HG02885 (cell line): ENCODE results near the gene PTPRE.

Experiments used
- ATAC-seq: cut with Tn5 transposase; IDR thresholded peaks from one replicate; pipeline ENCODE4 v1.9.1; 2021; ENCODE audit warnings: mild to moderate bottlenecking; ENCODE audit not compliant: unreplicated experiment, poor library complexity

Gene PTPRE

DNA sequence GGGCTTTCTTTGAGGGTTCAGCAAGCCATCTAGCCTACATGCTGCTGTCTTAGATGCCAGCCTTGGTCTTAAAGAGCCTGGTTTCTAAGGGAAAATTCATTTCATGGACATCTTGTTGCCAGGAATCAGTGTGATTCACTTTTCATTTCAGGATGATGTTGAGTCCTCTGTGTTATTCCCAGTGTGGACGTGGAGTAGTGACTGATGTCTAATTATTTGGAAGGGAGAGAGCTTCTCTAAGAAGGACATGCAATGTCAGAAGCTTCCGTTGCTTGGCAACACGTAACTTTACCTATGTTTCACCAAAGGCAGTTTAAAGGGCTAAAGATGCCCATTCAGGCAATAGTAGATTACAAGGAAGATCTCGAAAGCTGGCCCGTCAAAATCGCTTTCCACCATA lies 89.0 kb downstream of the PTPRE start:
- ATAC-seq, result no peak

GRCh38 chr10:127996586-127996985 lies 89.7 kb downstream of the PTPRE start:
- no peak for ATAC-seq

DNA sequence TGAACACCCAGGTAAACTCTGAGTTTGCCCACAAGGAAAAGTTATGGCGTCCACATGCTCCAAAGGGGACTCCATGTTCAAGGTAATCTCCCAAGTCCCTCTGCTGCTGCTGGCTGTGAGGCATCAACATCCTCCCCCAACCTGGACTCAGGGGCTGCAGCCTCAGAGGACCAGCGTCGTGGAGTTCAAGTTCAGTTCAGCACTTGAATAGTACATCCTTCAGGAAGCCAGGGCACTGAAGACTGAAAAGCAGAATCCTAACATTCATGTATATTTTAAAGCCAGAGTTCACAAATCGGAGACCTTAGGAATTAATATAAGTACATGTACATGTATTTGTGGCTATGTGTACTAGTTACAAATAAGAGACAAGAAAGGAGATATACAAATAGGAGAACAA lies 90.4 kb downstream of the PTPRE start:
- no peak for ATAC-seq

DNA sequence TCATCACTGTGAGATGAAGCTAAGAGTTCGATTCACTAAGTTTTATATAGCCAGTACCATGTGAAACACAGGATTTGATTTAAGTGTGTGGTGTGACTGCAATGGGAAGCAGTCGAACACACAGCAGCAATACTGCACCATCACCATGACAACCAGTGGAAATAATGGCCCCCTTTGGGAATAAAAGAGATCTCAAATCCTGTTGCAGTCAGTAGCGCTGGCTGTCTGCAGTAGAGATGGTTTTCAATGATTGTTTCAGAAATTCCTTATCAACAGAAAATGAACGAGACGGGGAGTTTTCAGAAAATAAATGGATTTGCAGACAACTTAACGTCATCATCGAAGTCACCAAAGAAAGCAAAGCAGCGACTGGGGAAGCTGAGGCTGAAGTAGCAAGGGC lies 91.0 kb downstream of the PTPRE start:
- no peak for ATAC-seq

DNA sequence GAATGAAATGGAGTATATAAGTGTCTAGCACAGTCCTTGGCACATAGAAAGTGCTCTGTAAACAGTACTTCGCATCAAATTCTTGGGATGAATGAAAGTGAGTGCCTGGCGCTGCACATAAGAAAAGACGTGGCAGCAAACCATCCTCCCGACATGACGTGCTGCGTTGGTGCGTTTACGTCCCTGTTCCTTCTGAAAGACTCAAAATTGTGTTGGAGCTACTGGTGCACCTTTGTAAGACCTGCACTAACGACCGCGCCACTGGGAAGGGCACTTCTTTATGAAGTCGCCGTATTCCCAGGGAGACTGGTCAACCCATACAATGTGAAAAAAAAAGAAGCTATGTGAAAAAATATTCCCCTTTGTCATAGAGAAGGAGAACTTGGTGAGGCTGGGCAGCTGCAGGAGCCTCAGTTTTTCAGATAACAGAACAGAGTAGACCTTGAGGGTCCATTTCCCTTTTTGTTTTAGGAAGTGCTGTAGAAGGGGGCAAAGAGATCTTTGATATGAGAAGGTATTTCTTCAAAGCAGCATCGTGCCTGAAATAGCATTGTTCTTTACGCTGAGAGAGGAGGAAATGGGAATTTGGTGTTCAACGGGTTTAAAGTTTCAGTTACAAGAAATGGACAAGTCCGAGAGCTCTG lies 91.7 kb downstream of the PTPRE start:
- ATAC-seq, result no peak

DNA sequence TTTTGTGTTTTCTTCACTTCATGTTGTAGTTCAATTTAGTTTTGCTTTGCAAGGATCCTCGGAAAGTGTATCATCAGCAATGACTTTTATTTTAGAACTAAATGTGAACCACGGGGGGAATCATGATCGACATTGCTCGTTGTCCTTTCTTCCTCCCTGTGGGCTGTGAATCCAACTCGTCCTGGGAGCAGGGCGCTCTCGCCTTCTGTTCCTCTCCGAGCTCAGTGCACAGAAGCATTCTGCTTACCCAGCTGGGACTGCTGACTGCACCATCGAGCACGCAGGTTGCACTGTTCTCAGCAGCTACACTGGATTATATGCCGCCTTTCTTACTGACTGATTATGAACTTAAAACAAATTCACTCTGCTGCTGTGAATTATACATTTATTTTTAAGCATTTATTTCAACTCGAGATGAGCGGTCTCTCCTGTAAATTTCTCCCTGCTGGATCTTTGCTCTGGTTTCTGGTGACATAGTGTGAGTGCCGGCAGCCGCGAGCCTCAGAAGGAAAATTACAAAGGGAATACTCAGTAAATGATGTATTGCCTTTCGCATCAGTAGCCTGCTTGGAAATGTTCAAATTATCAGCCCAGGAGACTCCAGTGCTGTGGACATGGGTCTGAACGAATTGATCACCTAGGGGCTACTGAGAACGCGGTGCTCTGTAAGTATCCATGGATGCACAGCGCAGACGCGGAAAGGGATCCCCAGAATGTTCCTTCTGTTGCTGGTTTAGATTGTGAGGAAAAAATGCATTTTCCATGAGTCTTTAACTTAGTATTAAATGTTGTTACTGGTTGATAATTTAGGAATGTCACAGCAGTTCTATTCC lies 92.6 kb downstream of the PTPRE start:
- no peak for ATAC-seq

GRCh38 chr10:128000471-128001362 lies 93.8 kb downstream of the PTPRE start:
- no peak for ATAC-seq

DNA sequence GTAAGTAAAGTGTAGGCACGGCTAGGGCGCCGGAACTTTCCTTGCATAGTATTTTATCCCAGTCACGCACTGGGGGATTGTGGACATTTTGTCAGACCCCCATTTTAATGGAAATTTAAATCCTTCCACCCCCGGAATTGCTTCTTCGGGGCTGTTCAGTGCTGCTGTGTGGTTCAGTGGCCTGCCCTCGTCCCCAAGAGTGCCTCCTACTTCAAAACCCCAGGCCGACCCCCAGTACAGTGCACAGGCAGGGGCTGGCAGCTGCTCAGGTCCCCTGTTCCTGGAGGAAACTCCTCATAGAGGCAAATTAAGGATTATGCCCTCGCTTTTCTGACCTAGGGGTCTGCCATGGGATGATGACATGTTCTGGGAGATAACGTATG lies 94.5 kb downstream of the PTPRE start:
- no peak for ATAC-seq

- no peak for ATAC-seq
Observed at GRCh38 chr10:128001849-128002248, 94.9 kb downstream of the PTPRE start.

DNA sequence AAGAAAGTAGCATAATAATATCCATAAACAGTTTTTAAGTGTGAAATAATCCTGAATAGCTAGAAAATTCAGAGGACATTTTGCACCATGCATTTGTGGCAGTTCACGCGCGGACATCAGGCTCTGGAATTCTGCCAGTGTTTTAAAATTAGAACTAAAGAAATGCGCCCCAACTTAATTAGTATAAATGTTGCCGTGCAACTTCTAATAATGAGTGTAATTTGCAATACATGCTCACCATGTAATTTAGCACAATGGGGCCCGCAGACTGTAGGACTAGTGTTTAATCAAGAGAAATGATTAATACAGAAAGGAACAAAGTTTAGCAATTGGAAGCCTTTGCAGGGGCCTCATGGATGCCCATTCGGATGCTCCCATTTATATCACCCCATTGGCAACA lies 96.6 kb downstream of the PTPRE start:
- ATAC-seq, result no peak

- ATAC-seq, result no peak
Observed at GRCh38 chr10:128005858-128006257, 99.0 kb downstream of the PTPRE start.

DNA sequence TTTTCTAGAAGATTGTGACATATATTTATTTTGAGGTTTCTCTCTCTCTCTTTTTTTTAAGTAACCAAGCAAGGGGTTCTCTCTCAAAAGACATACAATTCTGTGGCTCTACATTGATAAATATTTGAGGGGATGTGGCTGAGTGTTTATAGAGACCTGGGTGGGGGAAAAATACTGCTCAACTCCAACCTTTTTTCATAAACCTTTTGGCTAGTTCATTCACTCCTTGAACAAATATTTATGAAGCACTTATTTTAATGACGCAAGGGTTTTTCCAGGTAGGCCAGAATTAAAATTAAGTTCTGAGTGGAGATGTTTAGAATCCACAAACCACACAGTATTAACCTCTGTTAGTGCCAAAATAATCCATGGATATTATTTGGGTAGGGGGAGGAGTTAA lies 100.2 kb downstream of the PTPRE start:
- no peak for ATAC-seq

DNA sequence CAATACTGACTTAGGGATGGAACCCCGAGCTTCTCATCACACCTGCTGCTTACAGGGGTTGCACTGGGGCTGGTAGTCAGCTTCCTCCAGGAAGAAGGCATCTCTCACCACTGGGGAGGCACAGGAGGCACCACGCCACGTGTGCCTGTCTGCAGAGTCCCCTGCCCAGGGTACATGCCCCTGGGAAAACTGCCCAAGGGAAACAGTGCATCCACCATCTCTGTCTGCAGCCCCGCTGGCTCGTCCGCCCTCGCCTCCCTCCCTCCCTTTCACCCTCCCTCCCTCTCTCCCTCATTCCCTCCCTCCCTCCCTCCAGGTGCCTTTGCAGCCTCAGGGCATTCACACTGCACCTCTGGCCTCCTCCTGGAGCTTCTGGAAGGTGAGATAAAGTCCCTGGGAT lies 101.1 kb downstream of the PTPRE start:
- no peak for ATAC-seq

DNA sequence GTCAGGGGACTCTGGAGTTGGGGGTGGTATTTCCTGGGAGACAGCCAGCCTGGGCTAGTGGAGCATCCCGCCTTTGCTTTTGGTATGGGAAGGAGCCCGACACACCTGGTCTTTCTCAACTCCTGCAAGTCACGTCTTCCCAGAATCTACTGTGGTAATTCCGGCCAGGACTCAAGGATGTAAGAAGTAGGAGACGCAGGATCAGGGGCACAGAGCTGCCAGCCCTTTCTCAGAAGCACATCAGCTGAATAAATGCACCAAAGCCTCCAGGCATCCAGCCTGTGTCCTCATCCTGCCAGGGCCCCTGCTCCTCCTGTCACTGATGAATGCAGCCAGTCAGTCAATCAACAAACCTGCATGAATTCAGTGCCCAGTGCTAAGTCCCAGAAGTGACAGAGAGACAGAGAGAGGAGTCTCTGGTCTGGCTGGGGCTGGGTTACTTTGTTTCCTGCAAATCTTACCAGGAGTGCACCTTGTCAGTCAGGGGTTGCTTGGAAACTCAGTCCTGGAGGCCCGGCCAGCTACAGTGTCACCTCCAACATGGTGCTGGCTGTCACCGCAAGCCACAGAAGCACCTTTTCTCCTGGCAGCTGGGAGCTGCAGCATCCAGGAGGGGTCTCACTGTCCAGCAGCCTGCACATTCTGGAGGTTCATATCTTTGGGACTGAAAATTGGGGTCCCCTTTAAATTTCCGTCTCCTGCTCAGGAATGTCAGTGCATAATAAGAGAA lies 101.8 kb downstream of the PTPRE start:
- no peak for ATAC-seq

GRCh38 chr10:128009372-128010126 lies 102.6 kb downstream of the PTPRE start:
- no peak for ATAC-seq

DNA sequence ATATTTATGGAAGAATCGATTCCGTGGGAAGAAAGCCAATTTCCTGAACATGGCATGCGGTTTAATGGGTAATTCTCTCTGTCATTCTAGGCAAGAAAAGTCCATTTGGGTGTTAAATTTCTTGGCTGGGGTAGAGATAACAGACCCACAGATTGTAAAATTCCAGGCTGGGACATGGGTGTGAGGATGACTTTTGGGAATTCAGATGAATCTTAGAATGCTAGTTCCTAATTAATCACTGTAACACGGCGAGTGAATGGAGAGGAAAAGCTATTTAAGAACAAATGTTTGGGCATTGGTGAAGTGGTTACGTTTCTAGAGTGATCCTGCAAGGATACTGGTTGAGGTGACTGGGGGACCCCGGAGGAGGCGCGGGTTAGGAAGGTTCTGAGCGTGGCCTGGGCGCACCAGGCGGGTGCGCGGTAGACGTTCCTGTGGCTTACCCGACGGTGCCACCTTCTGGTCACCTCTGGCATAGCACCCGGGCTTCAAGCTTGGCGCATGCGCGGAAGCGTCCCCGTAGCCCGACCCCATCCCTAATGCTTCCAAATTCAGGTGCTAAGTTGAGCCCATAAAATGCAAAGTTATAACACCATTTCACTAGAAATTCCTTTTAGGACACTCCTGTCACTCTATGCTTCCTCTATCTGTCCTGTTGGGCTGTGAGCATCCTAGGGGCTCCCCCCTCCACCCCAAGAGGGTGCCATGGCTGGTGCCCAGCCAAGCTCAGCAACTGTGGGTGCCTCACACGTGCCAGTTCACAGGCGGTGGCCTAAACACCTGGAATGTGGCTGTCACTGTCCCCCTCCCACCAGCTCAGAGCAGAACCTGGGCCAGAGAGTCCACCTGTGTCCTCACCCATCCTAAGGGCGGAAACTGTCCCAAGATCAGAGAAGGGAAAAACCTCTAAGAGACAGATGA lies 104.4 kb downstream of the PTPRE start:
- ATAC-seq, result peak; percentile 93

GRCh38 chr10:128013626-128014025 lies 106.7 kb downstream of the PTPRE start:
- ATAC-seq, result no peak

DNA sequence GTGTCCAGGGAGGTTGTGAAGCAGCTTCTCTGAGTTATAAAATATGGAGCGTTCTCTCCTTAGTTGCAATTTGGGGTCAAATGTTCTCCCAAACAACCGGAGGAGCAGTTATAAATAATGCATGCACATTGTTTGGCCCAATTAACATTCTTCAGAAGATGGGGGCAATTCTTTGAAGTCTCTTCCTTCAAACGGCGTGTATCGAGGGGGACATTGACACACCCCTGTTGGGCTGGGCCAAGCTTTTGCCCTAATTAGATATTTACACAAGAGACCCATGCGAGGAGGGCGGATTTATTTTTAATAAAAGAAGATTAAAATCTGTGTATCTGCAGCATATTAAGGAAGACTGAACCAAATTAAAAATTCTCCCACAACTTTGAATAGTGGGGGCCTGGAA lies 107.3 kb downstream of the PTPRE start:
- ATAC-seq, result no peak
